LNCaP clone FGC (cell line): ENCODE data around the gene STRIP1.

ENCODE experiments used
- DNase-seq: peaks from one replicate; pipeline ENCODE4 v3.0.0-alpha.2; 2011; ENCODE audit warnings: low read depth
- H3K4me3 ChIP-seq: 2 replicates; pipeline ENCODE4 v1.5.1; 2011; ENCODE audit warnings: mild to moderate bottlenecking, low read depth, low read length, control low read depth
- CTCF ChIP-seq: IDR thresholded peaks from 2 replicates; pipeline ENCODE4 v1.5.1; 2012; ENCODE audit warnings: mild to moderate bottlenecking; ENCODE audit not compliant: control insufficient read depth, insufficient read depth; ENCODE audit errors: extremely low read depth

STRIP1 gene

GRCh38 chr1:110081061-110081460 lies 46.6 kb downstream of the STRIP1 start:
- TF ChIP-seq CTCF: no peak

GRCh38 chr1:110082477-110082876 lies 48.1 kb downstream of the STRIP1 start:
- no peak for DNase-seq
- TF ChIP-seq CTCF: no peak
- H3K4me3 ChIP-seq: no peak overlapping the region

More at GRCh38 chr1:110081061-110081460, 46.6 kb downstream of the STRIP1 start:
- no peak overlapping the region for H3K4me3 ChIP-seq
- DNase-seq: no peak

GRCh38 chr1:110083061-110083865 lies 48.8 kb downstream of the STRIP1 start:
- no peak for TF ChIP-seq CTCF
- DNase-seq: no peak
- no peak overlapping the region for H3K4me3 ChIP-seq

GRCh38 chr1:110083866-110084226 lies 49.4 kb downstream of the STRIP1 start:
- no peak for TF ChIP-seq CTCF
- no peak overlapping the region for H3K4me3 ChIP-seq
- no peak for DNase-seq

GRCh38 chr1:110084227-110085078 lies 50.0 kb downstream of the STRIP1 start:
- DNase-seq: no peak
- H3K4me3 ChIP-seq: no peak overlapping the region
- TF ChIP-seq CTCF: no peak

- no peak overlapping the region for H3K4me3 ChIP-seq
- no peak for TF ChIP-seq CTCF
- no peak for DNase-seq
These were observed 51.2 kb downstream of the STRIP1 start for GRCh38 chr1:110085671-110086070.

- no peak overlapping the region for H3K4me3 ChIP-seq
- DNase-seq: no peak
- no peak for TF ChIP-seq CTCF
These were observed 52.5 kb downstream of the STRIP1 start for GRCh38 chr1:110086961-110087360.
